Ectodermal cell (in vitro differentiated cells): Measurements from ENCODE around the gene ADORA1.

Source experiments
- H3K27ac ChIP-seq: 2 replicates; pipeline ENCODE4 v1.7.0; 2013; ENCODE audit warnings: mild to moderate bottlenecking, low read depth, low read length; ENCODE audit not compliant: insufficient read depth, poor library complexity, severe bottlenecking
- H3K27me3 ChIP-seq: 2 replicates; pipeline ENCODE4 v1.7.0; 2013; ENCODE audit warnings: mild to moderate bottlenecking, low read length; ENCODE audit not compliant: insufficient read depth, control insufficient read depth, poor library complexity, severe bottlenecking
- H3K36me3 ChIP-seq: one replicate; pipeline ENCODE4 v1.7.0; 2013; ENCODE audit warnings: low read length; ENCODE audit not compliant: control insufficient read depth, insufficient read depth
- H3K4me1 ChIP-seq: one replicate; pipeline ENCODE4 v1.7.0; 2013; ENCODE audit warnings: low read length; ENCODE audit not compliant: control insufficient read depth, insufficient read depth
- H3K4me3 ChIP-seq: 2 replicates; pipeline ENCODE4 v1.7.0; 2013; ENCODE audit warnings: low read depth, low read length, control low read depth; ENCODE audit not compliant: insufficient read depth
- H3K9me3 ChIP-seq: 2 replicates; pipeline ENCODE4 v1.7.0; 2013; ENCODE audit warnings: mild to moderate bottlenecking, low read length, moderate library complexity; ENCODE audit not compliant: control insufficient read depth
- WGBS, 2 experiments: methylation state at CpG; one replicate each; pipeline ENCODE4 v1.1.7; 2013; ENCODE audit warnings: missing lambda C conversion rate in 2 of 2; 5-methylcytosine and 5-hydroxymethylcytosine counted together

ADORA1 gene

GRCh38 chr1:203189951-203190352 is 62.4 kb downstream of the ADORA1 start:
- Histone ChIP-seq H3K4me1 (peaks cover 27% of the 10 kb centered on the region), H3K36me3 (no peaks in the 10 kb centered on the region), H3K27me3 (no peaks in the 10 kb centered on the region), H3K27ac (no peak overlapping the region), H3K4me3 (no peak overlapping the region), H3K9me3 (peaks cover 2% of the 10 kb centered on the region)
- 76 to 79% methylated on average over 7 of the region's 7 CpGs for WGBS, 2 experiments

GRCh38 chr1:203190949-203191348 is 63.4 kb downstream of the ADORA1 start:
- H3K4me3 ChIP-seq = no peak overlapping the region
- H3K9me3 ChIP-seq = peaks cover 2% of the 10 kb centered on the region
- H3K4me1 ChIP-seq = peaks cover 17% of the 10 kb centered on the region
- no peaks in the 10 kb centered on the region for H3K36me3 ChIP-seq
- WGBS, 2 experiments = 97 to 98% methylated on average over 2 of the region's 2 CpGs
- no peaks in the 10 kb centered on the region for H3K27me3 ChIP-seq
- H3K27ac ChIP-seq = no peak overlapping the region

GRCh38 chr1:203196371-203196770 is 68.8 kb downstream of the ADORA1 start:
- no peaks in the 10 kb centered on the region for H3K36me3 ChIP-seq
- H3K4me1 ChIP-seq = no peaks in the 10 kb centered on the region
- H3K4me3 ChIP-seq = no peak overlapping the region
- no peaks in the 10 kb centered on the region for H3K9me3 ChIP-seq
- H3K27me3 ChIP-seq = no peaks in the 10 kb centered on the region
- no peak overlapping the region for H3K27ac ChIP-seq
- whole genome bisulfite sequencing, 2 experiments = 92 to 94% methylated on average over 3 of the region's 3 CpGs

- Histone ChIP-seq H3K27ac (no peak overlapping the region), H3K4me3 (no peak overlapping the region), H3K9me3 (no peaks in the 10 kb centered on the region), H3K4me1 (no peaks in the 10 kb centered on the region), H3K27me3 (no peaks in the 10 kb centered on the region), H3K36me3 (no peaks in the 10 kb centered on the region)
- 59 to 62% methylated on average over 3 of the region's 3 CpGs for WGBS, 2 experiments
Measured at GRCh38 chr1:203197625-203198024, 70.1 kb downstream of the ADORA1 start.

GRCh38 chr1:203199002-203199401 is 71.5 kb downstream of the ADORA1 start:
- no peaks in the 10 kb centered on the region for H3K9me3 ChIP-seq
- no peak overlapping the region for H3K4me3 ChIP-seq
- no peak overlapping the region for H3K27ac ChIP-seq
- H3K27me3 ChIP-seq = no peaks in the 10 kb centered on the region
- no peaks in the 10 kb centered on the region for H3K36me3 ChIP-seq
- no peaks in the 10 kb centered on the region for H3K4me1 ChIP-seq
- WGBS, 2 experiments = 93 to 95% methylated on average over 3 of the region's 3 CpGs

GRCh38 chr1:203199481-203199815 is 71.9 kb downstream of the ADORA1 start:
- 96% methylated on average over 6 of the region's 6 CpGs for WGBS, 2 experiments
- no peak overlapping the region for H3K27ac ChIP-seq
- H3K9me3 ChIP-seq = no peaks in the 10 kb centered on the region
- no peak overlapping the region for H3K4me3 ChIP-seq
- H3K4me1 ChIP-seq = no peaks in the 10 kb centered on the region
- no peaks in the 10 kb centered on the region for H3K36me3 ChIP-seq
- no peaks in the 10 kb centered on the region for H3K27me3 ChIP-seq

GRCh38 chr1:203199816-203200571 is 72.5 kb downstream of the ADORA1 start:
- H3K4me3 ChIP-seq = no peak overlapping the region
- no peaks in the 10 kb centered on the region for H3K36me3 ChIP-seq
- H3K4me1 ChIP-seq = no peaks in the 10 kb centered on the region
- H3K27ac ChIP-seq = no peak overlapping the region
- no peaks in the 10 kb centered on the region for H3K9me3 ChIP-seq
- 93% methylated on average over 8 of the region's 8 CpGs for WGBS, 2 experiments
- H3K27me3 ChIP-seq = no peaks in the 10 kb centered on the region

- 87 to 95% methylated on average over 1 of the region's 1 CpG for WGBS, 2 experiments
- Histone ChIP-seq H3K9me3 (no peaks in the 10 kb centered on the region), H3K27me3 (no peaks in the 10 kb centered on the region), H3K4me3 (no peak overlapping the region), H3K4me1 (peaks cover under 1% of the 10 kb centered on the region), H3K36me3 (no peaks in the 10 kb centered on the region), H3K27ac (no peak overlapping the region)
Measured at GRCh38 chr1:203200916-203201315, 73.4 kb downstream of the ADORA1 start.

GRCh38 chr1:203201516-203202205 is 74.1 kb downstream of the ADORA1 start:
- no peak overlapping the region for H3K4me3 ChIP-seq
- H3K27me3 ChIP-seq = no peaks in the 10 kb centered on the region
- no peaks in the 10 kb centered on the region for H3K9me3 ChIP-seq
- no peak overlapping the region for H3K27ac ChIP-seq
- 87% methylated on average over 10 of the region's 10 CpGs for WGBS, 2 experiments
- H3K4me1 ChIP-seq = peaks cover 5% of the 10 kb centered on the region
- no peaks in the 10 kb centered on the region for H3K36me3 ChIP-seq

- Histone ChIP-seq H3K4me3 (no peak overlapping the region), H3K36me3 (no peaks in the 10 kb centered on the region), H3K4me1 (peaks cover 5% of the 10 kb centered on the region), H3K27ac (no peak overlapping the region), H3K27me3 (no peaks in the 10 kb centered on the region), H3K9me3 (no peaks in the 10 kb centered on the region)
- WGBS, 2 experiments = 93 to 95% methylated on average over 15 of the region's 15 CpGs
Measured at GRCh38 chr1:203202431-203203245, 75.1 kb downstream of the ADORA1 start.
